Measurements from ENCODE around the gene CCDC3. TPM values are rescaled to one million over a fixed set of nuclear protein-coding genes. Genes with fewer than 3 reads are reported as not detected.

CCDC3 gene
- total and polyA plus RNA-seq, 4 donors = 2.2 to 12.3 (median 6.6) TPM

GRCh38 chr10:12995425-12995861 lies 6.1 kb downstream of the CCDC3 start (continued):
- TF ChIP-seq, protein P1, sequence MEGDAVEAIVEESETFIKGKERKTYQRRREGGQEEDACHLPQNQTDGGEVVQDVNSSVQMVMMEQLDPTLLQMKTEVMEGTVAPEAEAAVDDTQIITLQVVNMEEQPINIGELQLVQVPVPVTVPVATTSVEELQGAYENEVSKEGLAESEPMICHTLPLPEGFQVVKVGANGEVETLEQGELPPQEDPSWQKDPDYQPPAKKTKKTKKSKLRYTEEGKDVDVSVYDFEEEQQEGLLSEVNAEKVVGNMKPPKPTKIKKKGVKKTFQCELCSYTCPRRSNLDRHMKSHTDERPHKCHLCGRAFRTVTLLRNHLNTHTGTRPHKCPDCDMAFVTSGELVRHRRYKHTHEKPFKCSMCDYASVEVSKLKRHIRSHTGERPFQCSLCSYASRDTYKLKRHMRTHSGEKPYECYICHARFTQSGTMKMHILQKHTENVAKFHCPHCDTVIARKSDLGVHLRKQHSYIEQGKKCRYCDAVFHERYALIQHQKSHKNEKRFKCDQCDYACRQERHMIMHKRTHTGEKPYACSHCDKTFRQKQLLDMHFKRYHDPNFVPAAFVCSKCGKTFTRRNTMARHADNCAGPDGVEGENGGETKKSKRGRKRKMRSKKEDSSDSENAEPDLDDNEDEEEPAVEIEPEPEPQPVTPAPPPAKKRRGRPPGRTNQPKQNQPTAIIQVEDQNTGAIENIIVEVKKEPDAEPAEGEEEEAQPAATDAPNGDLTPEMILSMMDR (IDR thresholded peaks at IDR 0.05; ENCODE audit: low read depth, low read length, missing input control) = no peak
- TF ChIP-seq GABPA (IDR thresholded peaks at IDR 0.05 in 1 of 2, conservative IDR thresholded peaks at IDR 0.05 in 1 of 2) = no peak
- TF ChIP-seq FOXA2 (IDR thresholded peaks at IDR 0.05) = no peak
- TF ChIP-seq ATF3 (IDR thresholded peaks at IDR 0.05) = no peak
- TF ChIP-seq RAD21 (IDR thresholded peaks at IDR 0.05) = no peak
- no peak for TF ChIP-seq SP1 (IDR thresholded peaks at IDR 0.05)
- TF ChIP-seq RXRA (IDR thresholded peaks at IDR 0.05) = no peak
- TF ChIP-seq FOXA1 (IDR thresholded peaks at IDR 0.05) = no peak
- no peak for TF ChIP-seq YY1 (IDR thresholded peaks at IDR 0.05)

GRCh38 chr10:12993595-12993994 lies 7.9 kb downstream of the CCDC3 start:
- Histone ChIP-seq H3K36me3 (ENCODE audit: control insufficient read depth in 4 of 4, insufficient read depth in 3 of 4, low read depth in 1 of 4, low read length in 3 of 4) (no peaks in the 10 kb centered on the region), H3K9me3 (ENCODE audit: control insufficient read depth in 4 of 4, low read length in 3 of 4) (no peaks in the 10 kb centered on the region), H3K4me1 (ENCODE audit: control insufficient read depth in 4 of 4, insufficient read depth in 4 of 4, low read length in 3 of 4) (peaks cover 2 to 10% (median 8%) of the 10 kb centered on the region in 4 donors), H3K9ac (ENCODE audit: low read depth in 1 of 2, low read length in 2 of 2) (no peak overlapping the region), H3K4me3 (ENCODE audit: low read depth in 1 of 3, low read length in 3 of 3) (no peak overlapping the region), H3K27ac (ENCODE audit: low read depth in 1 of 2, low read length in 2 of 2) (no peak overlapping the region), H3K27me3 (ENCODE audit: control insufficient read depth in 4 of 4, insufficient read depth in 4 of 4, low read length in 3 of 4) (no peaks in the 10 kb centered on the region)
- TF ChIP-seq NR2F2 (IDR thresholded peaks at IDR 0.05) (no peak), ATF3 (IDR thresholded peaks at IDR 0.05) (no peak), RXRA (IDR thresholded peaks at IDR 0.05) (peak in 1 of 2 donors; percentile 73), FOXA1 (IDR thresholded peaks at IDR 0.05) (peak; percentile 93), HNF4A (conservative IDR thresholded peaks at IDR 0.05) (peak; percentile 75 to 91), GABPA (IDR thresholded peaks at IDR 0.05 in 1 of 2, conservative IDR thresholded peaks at IDR 0.05 in 1 of 2) (no peak), JUND (IDR thresholded peaks at IDR 0.05) (peak in 1 of 2 donors; percentile 54), YY1 (IDR thresholded peaks at IDR 0.05) (peak; percentile 64), RAD21 (IDR thresholded peaks at IDR 0.05) (peak in 1 of 2 donors; percentile 19), HNF4G (IDR thresholded peaks at IDR 0.05) (no peak), EGR1 (IDR thresholded peaks at IDR 0.05; ENCODE audit: low read depth in 2 of 2) (peak; percentile 97 to 100), SP1 (IDR thresholded peaks at IDR 0.05) (no peak), MAX (IDR thresholded peaks at IDR 0.05) (peak; percentile 43), FOXA2 (IDR thresholded peaks at IDR 0.05) (peak; percentile 94), TAF1 (conservative IDR thresholded peaks at IDR 0.05) (no peak)
- TF ChIP-seq, protein P1 (IDR thresholded peaks at IDR 0.05; ENCODE audit: low read depth, low read length, missing input control) = no peak
- TF ChIP-seq, protein P2, sequence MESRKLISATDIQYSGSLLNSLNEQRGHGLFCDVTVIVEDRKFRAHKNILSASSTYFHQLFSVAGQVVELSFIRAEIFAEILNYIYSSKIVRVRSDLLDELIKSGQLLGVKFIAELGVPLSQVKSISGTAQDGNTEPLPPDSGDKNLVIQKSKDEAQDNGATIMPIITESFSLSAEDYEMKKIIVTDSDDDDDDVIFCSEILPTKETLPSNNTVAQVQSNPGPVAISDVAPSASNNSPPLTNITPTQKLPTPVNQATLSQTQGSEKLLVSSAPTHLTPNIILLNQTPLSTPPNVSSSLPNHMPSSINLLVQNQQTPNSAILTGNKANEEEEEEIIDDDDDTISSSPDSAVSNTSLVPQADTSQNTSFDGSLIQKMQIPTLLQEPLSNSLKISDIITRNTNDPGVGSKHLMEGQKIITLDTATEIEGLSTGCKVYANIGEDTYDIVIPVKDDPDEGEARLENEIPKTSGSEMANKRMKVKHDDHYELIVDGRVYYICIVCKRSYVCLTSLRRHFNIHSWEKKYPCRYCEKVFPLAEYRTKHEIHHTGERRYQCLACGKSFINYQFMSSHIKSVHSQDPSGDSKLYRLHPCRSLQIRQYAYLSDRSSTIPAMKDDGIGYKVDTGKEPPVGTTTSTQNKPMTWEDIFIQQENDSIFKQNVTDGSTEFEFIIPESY (IDR thresholded peaks at IDR 0.05) = no peak
- TF ChIP-seq, protein P3, sequence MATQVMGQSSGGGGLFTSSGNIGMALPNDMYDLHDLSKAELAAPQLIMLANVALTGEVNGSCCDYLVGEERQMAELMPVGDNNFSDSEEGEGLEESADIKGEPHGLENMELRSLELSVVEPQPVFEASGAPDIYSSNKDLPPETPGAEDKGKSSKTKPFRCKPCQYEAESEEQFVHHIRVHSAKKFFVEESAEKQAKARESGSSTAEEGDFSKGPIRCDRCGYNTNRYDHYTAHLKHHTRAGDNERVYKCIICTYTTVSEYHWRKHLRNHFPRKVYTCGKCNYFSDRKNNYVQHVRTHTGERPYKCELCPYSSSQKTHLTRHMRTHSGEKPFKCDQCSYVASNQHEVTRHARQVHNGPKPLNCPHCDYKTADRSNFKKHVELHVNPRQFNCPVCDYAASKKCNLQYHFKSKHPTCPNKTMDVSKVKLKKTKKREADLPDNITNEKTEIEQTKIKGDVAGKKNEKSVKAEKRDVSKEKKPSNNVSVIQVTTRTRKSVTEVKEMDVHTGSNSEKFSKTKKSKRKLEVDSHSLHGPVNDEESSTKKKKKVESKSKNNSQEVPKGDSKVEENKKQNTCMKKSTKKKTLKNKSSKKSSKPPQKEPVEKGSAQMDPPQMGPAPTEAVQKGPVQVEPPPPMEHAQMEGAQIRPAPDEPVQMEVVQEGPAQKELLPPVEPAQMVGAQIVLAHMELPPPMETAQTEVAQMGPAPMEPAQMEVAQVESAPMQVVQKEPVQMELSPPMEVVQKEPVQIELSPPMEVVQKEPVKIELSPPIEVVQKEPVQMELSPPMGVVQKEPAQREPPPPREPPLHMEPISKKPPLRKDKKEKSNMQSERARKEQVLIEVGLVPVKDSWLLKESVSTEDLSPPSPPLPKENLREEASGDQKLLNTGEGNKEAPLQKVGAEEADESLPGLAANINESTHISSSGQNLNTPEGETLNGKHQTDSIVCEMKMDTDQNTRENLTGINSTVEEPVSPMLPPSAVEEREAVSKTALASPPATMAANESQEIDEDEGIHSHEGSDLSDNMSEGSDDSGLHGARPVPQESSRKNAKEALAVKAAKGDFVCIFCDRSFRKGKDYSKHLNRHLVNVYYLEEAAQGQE (IDR thresholded peaks at IDR 0.05) = no peak
- 26% methylated on average over 8 of the region's 8 CpGs for WGBS
- no peak for DNase-seq (ENCODE audit: low spot score)

Data from liver (tissue), 9 donors.